Astrocyte (in vitro differentiated cells and primary cell): Measurements from ENCODE around the gene ARHGEF37.

ENCODE experiments used
- EZH2 ChIP-seq: IDR thresholded peaks from 2 replicates; pipeline ENCODE4 v1.6.1; 2012; ENCODE audit warnings: mild to moderate bottlenecking, low read length, inconsistent platforms; ENCODE audit not compliant: insufficient read depth
- TF ChIP-seq, protein P1 (sequence below): IDR thresholded peaks from 2 replicates; pipeline ENCODE4 v1.5.1; 2011; ENCODE audit warnings: low read depth, mild to moderate bottlenecking, inconsistent platforms, low read length, moderate library complexity; ENCODE audit not compliant: insufficient read depth

DNA sequence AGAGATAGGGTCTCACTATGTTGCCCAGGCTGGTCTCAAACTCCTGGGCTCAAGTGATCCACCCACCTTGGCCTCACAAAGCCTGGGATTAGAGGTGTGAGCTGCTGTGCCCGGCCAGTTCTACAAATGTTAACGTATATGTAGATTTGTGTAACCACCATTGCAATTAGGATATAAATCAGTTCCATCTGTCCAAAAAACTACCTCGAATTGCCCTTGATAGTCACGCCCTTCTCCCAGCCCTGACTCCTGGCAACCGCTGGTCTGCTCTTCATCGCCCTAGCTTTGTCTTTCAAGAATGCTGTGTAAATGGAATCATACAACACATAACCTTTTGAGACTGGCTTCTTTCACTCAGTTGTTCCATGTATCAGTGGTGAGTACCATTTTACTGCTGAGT, 102.7 kb downstream of the ARHGEF37 start:
- TF ChIP-seq, protein P1, sequence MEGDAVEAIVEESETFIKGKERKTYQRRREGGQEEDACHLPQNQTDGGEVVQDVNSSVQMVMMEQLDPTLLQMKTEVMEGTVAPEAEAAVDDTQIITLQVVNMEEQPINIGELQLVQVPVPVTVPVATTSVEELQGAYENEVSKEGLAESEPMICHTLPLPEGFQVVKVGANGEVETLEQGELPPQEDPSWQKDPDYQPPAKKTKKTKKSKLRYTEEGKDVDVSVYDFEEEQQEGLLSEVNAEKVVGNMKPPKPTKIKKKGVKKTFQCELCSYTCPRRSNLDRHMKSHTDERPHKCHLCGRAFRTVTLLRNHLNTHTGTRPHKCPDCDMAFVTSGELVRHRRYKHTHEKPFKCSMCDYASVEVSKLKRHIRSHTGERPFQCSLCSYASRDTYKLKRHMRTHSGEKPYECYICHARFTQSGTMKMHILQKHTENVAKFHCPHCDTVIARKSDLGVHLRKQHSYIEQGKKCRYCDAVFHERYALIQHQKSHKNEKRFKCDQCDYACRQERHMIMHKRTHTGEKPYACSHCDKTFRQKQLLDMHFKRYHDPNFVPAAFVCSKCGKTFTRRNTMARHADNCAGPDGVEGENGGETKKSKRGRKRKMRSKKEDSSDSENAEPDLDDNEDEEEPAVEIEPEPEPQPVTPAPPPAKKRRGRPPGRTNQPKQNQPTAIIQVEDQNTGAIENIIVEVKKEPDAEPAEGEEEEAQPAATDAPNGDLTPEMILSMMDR = no peak
- no peak for TF ChIP-seq EZH2
